MM.1S (cell line): Measurements from ENCODE around the gene NEDD4L.

ENCODE experiments used
- CTCF ChIP-seq: fragments of 300-600 bp; sonication (generic); IDR thresholded peaks from 2 replicates; pipeline ENCODE4 v1.5.1; 2016; ENCODE audit warnings: antibody characterized with exemption, low read length, mixed read lengths
- EZH2 ChIP-seq: fragments of 300-600 bp; sonication (generic); optimal IDR thresholded peaks from 2 replicates; pipeline ENCODE3; 2017; ENCODE audit warnings: low read depth, mild to moderate bottlenecking, antibody characterized with exemption, low read length, mixed read lengths
- EZH2phosphoT487 ChIP-seq: fragments of 300-600 bp; sonication (generic); IDR thresholded peaks from 2 replicates; pipeline ENCODE4 v1.6.1; 2018; ENCODE audit warnings: antibody characterized with exemption, low read length

- no peak for TF ChIP-seq CTCF
- TF ChIP-seq EZH2: no peak
- TF ChIP-seq EZH2phosphoT487: no peak
Measured at GRCh38 chr18:58324824-58325480, 280.9 kb downstream of the NEDD4L start.
